Fibroblast of skin of right quadriceps (primary cell): ENCODE data around the gene TEAD4.
A peak's percentile ranks its signal among the peaks of the same experiment; 100 is the strongest.

Experiments used
- DNase-seq: peaks from one replicate; pipeline ENCODE4 v3.0.0-alpha.2; 2013

TEAD4 gene

DNA sequence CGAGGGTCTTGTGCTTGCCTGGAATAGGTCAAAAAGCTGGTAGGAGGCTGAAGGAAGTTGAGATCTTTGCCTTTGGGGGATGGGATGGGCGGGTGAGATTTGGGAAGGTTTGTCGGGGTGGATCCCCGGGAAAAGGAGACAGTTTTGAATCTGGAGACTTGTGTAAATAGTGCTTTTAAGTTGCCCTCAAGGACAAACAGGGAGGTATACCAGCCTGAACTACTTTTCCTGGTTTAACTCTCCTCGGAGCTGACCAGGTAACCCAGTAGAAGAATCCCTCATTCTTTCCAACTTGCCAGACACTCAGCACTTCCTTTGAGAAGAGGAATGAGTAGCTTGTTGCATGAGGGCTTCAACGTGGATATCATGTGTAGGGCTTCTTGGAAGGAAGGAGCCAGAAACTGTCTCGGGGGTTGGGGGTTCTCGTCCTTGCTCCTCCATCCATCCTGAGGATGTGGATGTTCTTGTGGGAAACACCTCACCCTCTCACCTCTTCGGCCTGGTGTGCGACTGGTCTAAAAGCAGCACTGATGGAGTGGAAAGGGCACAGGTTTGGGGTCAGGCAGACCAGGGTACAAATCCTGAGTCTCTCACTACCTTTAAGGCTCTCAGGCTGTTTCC, 1.9 kb downstream of the TEAD4 start:
- DNase-seq: no peak

DNA sequence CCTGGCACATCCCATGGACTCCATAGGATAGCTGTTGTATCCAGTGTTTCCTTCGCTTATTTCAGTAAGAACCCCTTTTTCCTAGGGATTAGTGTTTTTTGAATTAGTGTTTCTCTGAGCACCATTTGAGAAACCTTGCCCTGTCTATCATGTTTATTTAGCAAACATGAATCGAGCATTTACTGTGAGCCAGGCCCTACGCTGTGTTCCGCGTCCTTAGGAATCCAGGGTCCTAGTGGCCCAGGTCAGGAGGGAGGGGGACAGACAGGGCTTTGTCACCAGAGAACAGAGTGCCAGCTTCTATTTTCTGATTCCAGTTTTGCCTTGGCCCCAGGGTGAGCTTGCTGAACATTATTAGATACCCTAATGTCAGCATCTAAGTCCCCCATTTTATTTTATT, 2.5 kb downstream of the TEAD4 start:
- no peak for DNase-seq

DNA sequence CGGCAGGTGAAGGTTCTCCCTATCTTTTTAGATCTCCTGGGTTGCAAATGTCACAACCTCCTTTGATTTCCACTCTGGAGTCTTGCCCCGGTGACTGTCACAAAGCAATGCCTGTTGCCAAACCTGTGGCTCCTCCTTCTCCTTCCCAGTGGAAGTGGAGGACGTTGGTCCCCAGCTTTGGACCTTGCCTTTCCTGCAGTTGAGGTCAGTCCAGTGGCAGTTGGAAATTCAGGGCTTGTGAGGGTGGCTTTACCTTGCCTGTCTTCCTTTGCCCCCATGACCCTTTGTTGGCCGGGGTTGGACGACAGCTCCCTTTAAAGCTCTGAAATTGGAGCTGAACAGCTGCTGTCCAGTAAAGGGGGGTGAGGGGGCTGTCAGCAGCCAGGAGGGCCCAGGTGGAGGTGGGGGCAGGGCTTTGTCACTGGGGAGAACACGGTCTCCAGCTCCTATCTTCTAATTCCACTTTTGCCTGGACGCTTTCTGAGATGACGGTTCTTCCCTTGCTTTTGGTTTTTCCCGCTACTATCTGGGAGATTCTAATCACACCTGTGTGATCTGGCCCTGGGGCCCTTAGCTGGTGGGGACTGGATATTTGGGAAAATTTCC, 4.1 kb downstream of the TEAD4 start:
- DNase-seq: no peak

DNA sequence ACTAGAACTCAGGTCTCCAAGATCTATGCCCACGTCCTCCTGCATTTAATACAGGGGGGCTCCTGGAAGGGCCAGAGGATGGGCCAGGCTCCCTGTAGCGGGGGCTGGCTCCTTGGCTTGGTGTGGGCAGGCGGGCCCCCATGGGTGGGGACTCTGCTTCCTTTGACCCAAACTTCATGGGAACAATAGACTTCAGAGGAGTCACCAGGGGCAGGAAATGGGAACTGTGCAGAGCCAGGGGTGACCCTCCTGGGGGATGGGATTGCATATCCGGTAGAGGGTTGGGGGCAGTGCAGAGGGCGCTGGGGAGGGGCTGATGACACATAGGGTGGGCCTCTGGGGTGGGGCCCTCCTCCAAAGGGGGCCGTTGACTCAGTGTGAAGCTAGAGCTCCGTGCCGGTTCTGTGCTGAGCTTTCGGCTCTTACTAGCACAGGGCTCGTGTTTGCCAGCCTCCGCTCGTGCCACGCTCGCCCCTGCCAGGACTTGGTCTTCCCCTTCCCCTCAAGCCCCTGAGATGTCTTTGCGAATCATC, 4.6 kb downstream of the TEAD4 start:
- DNase-seq: peak; percentile 62

DNA sequence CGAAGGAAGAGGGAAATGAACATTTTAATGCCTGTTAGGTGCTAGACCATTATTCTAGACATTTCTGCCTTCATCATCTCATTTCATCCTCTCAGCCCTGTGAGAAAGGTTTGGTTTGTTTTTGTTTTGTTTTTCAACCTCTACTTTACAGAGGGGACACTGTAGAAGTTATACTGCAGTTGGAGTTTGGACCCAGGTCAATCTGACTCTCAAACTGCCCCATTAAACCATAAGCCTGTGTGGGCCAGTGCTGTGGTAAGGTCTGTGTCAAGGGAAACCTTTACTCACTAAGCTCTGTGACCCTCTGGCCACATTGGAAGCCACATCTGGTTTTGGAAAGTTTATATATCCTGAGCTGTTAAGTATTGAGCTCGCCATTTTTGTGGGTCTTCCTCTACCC, 8.5 kb downstream of the TEAD4 start:
- no peak for DNase-seq

DNA sequence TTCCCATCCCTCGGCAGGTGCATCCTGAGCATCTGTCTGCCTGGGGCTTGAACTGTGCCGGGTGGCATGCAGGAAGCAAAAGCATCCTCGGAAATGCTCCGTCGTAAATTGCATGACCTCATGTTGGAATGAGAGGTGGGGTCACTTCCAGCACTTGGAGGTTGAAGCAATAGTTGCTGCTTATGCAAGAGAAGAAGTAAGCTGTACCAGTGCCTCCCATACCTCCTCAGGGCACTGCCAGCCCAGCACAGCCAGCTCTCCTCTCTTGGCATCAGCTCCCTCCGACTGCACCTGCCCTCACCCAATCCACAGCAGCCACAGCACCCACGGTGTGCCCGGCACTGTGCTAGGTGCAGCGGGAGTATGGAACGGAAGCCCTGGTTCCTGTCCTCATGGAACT, 11.5 kb downstream of the TEAD4 start:
- DNase-seq: no peak

DNA sequence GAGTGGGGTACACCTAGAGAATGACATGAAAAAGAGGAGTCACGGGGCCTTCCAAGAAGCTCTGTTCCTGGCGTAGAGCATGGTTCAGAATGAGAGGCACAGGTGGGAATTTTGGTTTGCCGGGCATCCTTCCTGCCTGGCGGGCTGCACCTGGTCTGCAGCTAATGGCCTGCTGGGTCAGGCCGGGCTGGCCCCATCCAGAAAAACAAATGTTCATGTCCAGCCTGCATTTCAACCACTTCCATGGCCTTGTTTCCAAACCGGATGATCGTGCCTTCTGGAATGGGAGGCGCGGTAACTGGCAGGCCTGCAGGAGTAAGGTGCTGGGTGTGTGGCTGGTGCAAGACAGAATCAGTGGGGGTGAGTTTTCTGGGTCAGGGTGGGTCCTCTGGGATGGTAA, 14.4 kb downstream of the TEAD4 start:
- no peak for DNase-seq

DNA sequence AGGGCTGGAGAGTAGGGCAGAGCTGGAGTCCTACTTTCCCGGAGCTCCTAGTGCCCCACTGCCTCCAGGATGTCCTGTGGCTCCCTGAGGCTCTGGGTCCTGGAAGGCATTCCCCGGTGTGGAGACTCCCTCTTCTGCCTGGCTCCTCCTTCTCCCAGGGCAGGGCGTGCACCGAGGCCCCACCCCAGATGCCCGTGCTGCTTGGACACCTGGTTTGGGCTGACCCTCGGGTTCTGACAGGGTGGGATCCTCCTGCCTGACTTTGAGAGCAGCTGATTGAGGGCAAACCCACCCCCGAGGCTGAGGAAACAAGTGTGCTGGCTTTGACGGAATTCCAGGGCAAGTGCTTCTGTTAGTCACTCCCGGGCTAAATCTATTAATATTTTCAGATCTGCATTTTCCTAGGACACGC, 15.4 kb downstream of the TEAD4 start:
- DNase-seq: no peak

DNA sequence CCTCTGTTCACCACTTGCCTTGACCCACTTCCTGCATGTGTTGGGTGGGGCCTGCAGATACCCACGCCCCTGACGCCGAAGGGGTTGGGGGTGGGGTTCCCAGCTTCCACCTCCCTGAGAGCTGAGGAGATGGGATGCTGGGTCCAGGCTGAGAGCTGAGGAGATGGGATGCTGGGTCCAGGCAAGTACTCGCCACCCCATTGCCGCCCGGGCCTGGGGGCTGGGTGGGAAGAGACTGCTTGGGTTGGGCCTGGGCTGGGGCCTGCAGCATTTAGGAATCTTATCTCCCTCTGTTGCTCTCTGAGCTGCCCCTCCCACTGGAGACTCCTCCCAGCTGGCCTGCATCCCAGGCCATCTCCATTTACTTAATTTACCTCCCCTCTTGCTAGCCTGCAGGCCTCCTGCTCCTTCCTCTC, 17.4 kb downstream of the TEAD4 start:
- DNase-seq: no peak

DNA sequence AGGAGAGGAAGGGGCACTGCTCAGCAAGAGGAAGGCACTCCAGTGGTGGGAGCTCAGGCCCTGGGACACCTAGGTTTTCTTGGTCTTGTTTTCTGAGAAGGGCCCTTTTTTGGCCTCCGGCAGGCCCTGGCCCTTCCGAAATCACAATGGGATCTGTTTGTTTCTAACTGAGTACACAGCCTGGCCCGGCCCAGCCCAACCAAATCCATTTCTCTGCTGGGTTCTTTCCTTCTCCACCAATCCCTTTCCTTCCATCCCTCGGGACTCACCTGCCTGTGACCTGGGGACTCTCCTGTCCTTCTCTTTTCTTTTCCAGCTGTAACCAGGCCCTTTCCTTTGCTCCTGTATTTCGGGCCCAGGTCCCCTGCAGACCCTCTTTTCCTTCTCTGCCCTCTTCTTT, 18.6 kb downstream of the TEAD4 start:
- DNase-seq: no peak

DNA sequence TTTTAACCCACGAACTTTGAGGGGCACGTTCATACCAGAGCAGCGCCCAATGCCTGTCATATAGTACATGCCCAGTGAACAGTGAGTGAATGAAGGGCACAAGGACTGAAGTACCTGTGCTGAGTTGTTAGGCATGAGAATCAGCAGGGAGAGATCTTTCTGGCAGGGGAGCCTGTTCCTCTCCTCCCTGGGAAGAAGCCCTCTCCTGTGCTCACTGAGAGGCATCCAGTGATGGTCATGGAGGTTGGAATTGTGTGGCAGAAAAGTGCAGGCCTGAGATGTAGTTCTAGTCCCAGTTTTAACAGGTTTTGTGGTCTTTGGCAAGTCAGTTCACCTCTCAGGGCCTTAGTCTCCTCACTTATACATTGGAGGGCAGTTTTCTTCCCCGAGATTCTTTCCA, 20.6 kb downstream of the TEAD4 start:
- DNase-seq: no peak

DNA sequence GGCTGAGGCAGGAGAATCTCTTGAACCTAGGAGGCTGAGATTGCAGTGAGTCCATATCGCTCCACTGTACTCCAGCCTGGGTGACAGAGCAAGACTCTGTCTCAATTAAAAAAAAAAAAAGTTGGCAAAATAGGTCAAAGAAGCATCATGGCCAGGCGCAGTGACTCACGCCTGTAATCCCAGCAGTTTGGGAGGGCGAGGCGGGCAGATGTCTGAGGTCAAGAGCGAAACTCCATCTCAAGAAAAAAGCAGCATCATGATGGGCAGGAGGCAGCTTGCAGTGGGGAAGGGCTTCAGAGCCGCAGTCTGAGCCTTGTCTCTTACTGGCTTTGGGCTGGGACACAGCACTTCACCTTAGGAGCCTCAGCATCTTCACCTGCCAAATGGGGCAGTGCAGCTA, 21.4 kb downstream of the TEAD4 start:
- DNase-seq: no peak

DNA sequence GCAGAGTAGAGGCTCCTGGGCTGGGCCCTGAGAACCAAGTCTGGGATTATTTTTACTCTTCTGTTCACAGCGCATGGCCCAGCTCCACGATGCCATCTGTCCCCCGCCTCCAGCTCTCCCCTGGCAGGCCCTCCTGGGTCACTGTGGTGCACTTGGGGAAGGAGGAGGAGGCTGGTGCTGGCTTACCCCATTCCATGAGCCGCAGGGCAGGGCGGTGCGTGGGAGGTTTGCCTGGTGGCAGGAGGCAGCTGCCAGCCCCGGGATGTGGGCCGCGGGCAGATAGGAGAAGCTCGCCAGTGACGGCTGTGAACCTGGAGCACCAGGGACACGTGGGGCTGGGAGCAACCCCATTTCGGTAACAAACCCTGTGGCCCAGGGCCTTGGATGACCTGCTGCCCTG, 23.2 kb downstream of the TEAD4 start:
- no peak for DNase-seq

DNA sequence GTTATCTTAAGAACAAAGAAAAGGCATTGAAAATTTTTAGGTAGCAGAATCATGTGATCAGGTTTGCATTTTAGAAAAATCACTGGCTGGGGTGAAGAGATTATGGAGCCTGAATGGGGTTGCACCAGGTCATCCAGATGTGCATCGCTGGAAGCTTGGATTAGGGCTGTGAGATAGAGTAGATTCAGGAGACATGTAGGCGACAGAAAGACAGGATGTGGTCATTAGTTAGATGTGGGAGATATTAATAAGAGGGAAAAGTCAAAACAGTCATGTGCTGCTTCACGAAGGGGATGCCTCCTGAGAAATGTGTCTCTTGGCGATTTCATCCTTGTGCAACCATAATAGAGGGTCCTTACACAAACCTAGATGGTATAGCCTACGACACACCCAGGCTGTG, 25.1 kb downstream of the TEAD4 start:
- DNase-seq: no peak

DNA sequence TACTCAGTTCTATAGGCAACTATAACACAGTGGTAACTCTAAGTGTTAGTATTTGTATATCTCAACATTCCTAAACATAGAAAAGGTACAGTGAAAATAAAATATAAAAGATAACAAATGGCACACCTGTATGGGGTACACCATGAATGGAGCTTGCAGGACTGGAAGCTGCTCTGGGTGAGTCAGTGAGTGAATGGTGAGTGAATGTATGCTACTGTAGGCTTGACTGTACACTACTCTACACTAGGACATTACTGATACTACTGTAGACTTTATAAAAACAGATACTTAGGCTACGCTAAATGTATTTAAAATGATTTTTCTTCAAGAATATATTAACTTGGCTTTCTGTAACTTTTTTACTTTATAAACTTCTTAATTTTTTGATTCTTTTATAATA, 25.5 kb downstream of the TEAD4 start:
- DNase-seq: no peak

DNA sequence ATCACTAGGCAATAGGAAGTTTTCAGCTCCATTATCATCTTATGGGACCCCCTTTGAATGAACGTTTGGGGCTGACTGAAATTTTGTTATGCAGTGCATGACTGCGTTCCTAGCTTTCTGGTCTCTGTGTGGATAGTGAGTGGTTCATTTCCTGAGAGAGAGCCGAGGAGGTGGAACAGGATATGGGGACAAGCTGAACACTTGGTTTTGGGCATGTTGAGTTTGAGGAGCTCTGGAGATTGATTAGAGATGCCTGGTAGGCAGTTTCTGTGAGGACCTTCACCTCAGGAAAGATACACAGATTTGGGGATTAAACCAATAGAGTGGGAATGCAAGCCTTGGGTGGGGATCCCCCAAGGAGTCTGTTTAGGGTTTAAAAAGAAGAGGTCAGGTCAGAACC, 27.7 kb downstream of the TEAD4 start:
- DNase-seq: no peak

DNA sequence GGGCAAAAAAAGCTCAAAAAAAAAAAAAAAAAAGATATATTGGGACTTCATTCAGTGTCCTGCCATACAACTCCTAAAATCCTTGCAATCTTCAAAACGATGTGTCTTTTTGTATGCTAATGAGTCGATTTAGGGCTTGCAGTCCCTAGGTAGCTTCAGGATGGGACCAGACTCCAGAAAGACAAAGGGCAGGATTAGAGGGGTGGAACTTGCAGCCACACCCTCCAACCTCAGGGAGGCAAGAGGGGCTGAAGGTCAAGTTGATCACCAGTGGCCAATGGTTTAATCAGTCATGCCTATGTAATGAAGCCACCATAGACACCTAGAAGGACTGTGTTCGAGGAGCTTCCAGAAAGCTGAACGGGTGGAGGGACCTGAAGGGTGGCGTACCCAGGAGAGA, 29.3 kb downstream of the TEAD4 start:
- no peak for DNase-seq

DNA sequence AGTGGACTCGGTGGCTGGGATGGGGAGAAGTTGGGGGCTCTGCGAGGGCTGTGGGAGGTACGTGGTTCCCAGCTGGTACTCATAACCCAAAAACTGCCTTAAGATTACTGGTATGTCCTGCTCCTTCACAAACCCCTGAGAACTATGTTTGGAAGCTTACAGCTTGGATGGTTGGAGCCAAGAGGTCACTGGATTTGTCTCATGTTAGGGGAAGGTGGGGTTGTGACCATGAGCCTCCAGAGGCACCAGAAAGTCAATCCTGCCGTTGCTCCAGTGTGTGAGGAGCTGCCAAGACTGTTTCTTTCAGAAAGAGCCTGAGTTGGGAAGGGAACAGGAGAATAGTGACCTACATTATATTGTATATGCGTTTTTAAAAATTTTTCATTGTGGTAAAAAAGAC, 33.5 kb downstream of the TEAD4 start:
- DNase-seq: no peak

DNA sequence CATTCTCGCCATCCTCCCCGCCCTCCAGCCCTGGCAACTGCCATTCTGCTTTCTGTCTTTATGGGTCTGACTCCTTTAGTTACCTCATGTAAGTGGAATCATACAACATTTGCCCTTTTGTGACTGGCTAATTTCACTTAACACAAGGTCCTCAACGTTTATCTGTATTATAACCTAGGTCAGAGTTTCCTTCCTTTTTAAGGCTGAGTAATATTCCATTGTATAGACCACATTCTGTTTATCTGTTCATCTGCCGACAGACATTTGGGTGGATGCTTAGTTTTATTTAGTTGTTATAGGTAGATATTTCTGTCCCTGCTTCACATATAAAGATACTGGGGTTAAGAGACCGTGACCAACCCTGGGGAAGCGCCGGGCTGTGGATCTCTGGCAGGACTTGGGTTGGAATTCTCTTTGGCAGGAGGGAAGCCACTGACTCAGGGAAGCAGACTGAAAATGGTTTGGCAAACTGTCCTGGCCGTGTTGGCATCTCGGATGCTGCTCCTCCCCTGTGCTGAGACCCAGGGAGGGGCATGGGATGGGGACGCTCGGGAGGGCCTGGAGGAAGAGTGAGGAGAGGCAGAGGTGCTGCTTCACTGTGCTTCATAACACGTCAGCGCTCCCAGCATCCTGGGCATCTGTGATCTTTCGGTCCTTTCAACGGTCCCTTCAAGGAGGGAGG, 38.9 kb downstream of the TEAD4 start:
- no peak for DNase-seq

DNA sequence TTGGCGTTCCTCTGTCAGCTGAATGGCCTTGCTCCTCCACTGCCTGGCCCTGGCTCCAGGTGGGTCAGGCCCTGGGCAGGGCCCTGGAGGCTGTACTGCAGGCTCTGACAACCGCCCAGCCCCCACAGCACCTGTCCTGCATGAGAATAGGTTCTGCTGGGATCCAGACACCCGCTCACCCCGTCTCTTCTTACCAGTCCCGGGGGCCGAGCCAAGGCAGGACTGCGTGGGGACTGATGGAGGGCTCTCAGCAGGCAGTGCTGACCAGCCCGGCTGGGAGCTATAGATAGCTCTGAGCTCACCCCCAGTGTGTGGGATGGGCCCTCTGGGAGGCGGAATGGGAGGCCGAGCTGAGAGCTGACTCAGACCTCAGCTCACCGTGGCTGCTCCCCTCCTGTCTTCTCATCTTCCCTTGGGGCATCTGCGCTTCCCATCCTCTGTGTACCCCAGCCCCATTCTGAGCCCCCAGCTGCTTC, 39.6 kb downstream of the TEAD4 start:
- DNase-seq: peak; percentile 72

DNA sequence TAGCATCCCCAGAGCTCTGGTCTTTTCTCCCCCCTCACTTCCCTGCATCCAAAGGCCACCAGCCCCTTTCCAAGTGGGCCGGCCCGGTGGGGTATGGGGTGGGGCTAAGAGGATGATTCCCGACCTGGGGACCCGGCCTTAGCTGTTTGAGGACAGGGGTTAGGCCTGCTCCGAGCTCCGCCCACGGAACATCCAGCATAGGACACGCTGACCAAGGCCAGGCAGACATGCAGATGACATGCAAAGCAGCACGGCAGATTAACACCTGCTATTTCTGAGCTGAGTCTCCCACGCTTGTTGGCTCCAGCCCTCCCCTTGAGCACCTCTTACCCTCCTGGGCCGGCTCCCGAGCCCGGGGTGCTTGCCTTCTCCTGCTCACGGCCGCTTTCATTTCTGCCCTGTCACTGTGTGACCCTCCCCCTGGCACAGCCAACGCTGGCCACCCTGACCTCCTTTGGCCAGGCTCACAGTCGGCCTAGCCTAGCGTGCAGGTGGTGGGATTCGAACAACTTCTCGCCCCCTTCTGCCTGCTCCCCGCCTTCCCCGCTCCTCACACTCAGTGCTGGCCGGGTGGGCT, 40.2 kb downstream of the TEAD4 start:
- DNase-seq: no peak

DNA sequence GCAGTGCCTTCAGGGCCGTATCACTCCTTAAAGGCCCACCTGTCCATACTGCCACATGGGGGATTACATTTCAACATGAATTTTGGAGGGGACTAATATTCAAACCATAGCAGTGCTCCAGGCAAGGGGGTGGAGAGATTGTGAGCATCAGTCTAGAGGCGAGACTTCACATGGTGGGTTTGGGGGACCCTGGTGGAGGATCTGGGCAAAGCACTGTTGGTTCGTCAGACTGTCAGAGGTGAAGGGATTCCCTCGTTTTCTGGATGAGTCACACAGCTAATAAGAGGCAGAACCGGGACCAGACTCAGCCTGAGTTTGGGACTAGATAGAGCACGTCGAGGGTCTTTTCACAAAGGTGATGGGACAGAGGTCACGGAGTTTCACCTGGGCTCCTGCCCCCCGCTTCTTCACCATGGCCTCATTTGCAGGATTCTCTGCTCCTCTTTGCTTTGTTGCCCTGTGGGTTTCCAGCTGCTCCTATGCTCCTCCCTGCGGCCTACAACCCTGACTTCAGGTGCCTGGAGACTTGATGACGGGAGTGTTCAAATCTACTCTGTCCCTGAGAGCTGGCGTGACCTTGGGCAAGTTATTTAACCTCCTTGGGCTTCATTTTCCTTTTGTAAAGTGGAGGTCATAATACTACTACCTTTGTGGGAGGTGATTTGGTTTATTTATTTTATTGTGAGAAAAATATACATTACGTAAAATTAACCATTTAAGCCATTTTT, 41.5 kb downstream of the TEAD4 start:
- no peak for DNase-seq

DNA sequence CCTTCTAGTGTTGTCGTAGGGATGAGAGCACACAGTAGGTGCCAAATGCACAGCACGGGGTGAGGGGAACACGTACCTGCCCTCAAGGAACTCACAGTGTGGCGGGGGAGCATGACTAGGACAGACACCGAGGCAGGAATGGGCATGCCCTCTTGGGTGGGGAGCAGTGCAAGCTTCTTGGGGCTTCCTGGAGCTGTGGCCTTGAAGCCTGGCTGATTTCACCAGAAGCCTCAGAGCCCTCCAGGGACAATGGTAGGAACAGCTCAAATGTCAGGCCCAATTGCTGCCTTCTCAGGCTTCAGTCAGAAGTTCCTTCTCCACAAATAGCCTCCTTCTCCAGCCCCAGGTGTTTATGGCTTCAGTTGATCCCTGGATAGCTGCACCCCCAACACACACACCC, 43.4 kb downstream of the TEAD4 start:
- DNase-seq: no peak
